Vagina (tissue), 2 donors: ENCODE measurements around the gene GPR18.

Experiments
- POLR2A ChIP-seq, 2 donors: fragments of 450-650 bp; IDR thresholded peaks; one replicate each; pipeline ENCODE4 v1.6.1; 2017; ENCODE audit warnings: antibody characterized with exemption in 2 of 2, mild to moderate bottlenecking in 2 of 2, moderate library complexity in 2 of 2
- POLR2AphosphoS5 ChIP-seq, 2 donors: sonication (generic); formaldehyde crosslinking; IDR thresholded peaks; one replicate each; pipeline ENCODE4 v1.9.0; 2017; ENCODE audit warnings: antibody characterized with exemption in 2 of 2, mild to moderate bottlenecking in 2 of 2, low read depth in 1 of 2; ENCODE audit not compliant: insufficient read depth in 1 of 2

DNA sequence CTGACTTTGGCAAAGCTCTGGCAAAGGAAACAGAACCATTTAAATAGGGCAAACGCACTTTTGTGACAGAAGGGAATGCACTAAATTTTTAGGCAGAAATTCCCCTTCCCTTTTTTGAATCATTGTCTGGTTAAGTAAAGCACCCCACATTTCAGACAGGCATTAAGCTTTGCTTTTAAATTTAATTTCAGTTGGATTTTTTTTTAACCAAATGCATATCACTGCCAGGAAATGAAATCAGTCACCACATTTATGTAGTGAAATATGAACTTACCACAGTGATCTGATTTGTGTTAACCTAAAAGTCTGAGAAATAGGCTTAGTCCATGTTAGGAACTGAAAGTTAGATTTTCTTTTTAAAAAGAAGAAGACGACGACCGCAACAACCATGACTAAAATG lies 38.2 kb upstream of the GPR18 start:
- TF ChIP-seq POLR2A (IDR thresholded peaks at IDR 0.05) (no peak), POLR2AphosphoS5 (IDR thresholded peaks at IDR 0.05; ENCODE audit: insufficient read depth in 1 of 2, low read depth in 1 of 2) (no peak)
